Measurements from ENCODE around the gene ARHGEF16. TPM values are rescaled to one million over a fixed set of nuclear protein-coding genes. Genes with fewer than 3 reads are reported as not detected.

The ARHGEF16 gene
- total RNA-seq, 1 donor from 2014 or later: 1.7 TPM

- DNase-seq: no peak
These were observed 20.7 kb upstream of the ARHGEF16 start for GRCh38 chr1:3433596-3434320.

GRCh38 chr1:3434406-3435110 lies 19.9 kb upstream of the ARHGEF16 start:
- DNase-seq: no peak

More at GRCh38 chr1:3433596-3434320, 20.7 kb upstream of the ARHGEF16 start:
- intact Hi-C loops (cut with micrococcal nuclease): no loop called here
- ATAC-seq: no peak

GRCh38 chr1:3435666-3436065 lies 18.8 kb upstream of the ARHGEF16 start:
- no peak for ATAC-seq
- DNase-seq: no peak
- intact Hi-C loops (cut with micrococcal nuclease): no loop called here

More at GRCh38 chr1:3434406-3435110, 19.9 kb upstream of the ARHGEF16 start:
- no peak for ATAC-seq
- intact Hi-C loops (cut with micrococcal nuclease): no loop called here

- intact Hi-C loops (cut with micrococcal nuclease): no loop called here
- DNase-seq (no peak), ATAC-seq (no peak)
These were observed 18.0 kb upstream of the ARHGEF16 start for GRCh38 chr1:3436451-3436850.

- ATAC-seq: no peak
These were observed 17.6 kb upstream of the ARHGEF16 start for GRCh38 chr1:3436901-3437300.

GRCh38 chr1:3438661-3439180 lies 15.7 kb upstream of the ARHGEF16 start:
- intact Hi-C loops (cut with micrococcal nuclease): no loop called here
- no peak for DNase-seq
- no peak for ATAC-seq

More at GRCh38 chr1:3436901-3437300, 17.6 kb upstream of the ARHGEF16 start:
- DNase-seq: no peak
- intact Hi-C loops (cut with micrococcal nuclease): no loop called here

- no peak for ATAC-seq
- intact Hi-C loops (cut with micrococcal nuclease): no loop called here
- no peak for DNase-seq
These were observed 14.8 kb upstream of the ARHGEF16 start for GRCh38 chr1:3439346-3440299.

- intact Hi-C loops (cut with micrococcal nuclease): no loop called here
- DNase-seq (no peak), ATAC-seq (no peak)
These were observed 14.2 kb upstream of the ARHGEF16 start for GRCh38 chr1:3440300-3440681.

- intact Hi-C loops (cut with micrococcal nuclease): no loop called here
- DNase-seq (no peak), ATAC-seq (no peak)
These were observed 13.6 kb upstream of the ARHGEF16 start for GRCh38 chr1:3440711-3441409.

GRCh38 chr1:3441410-3441847 lies 13.0 kb upstream of the ARHGEF16 start:
- DNase-seq (no peak), ATAC-seq (no peak)
- intact Hi-C loops (cut with micrococcal nuclease): no loop called here

- intact Hi-C loops (cut with micrococcal nuclease): no loop called here
- no peak for ATAC-seq
- no peak for DNase-seq
These were observed 12.6 kb upstream of the ARHGEF16 start for GRCh38 chr1:3441880-3442279.

- intact Hi-C loops (cut with micrococcal nuclease): no loop called here
- DNase-seq (no peak), ATAC-seq (no peak)
These were observed 12.1 kb upstream of the ARHGEF16 start for GRCh38 chr1:3442331-3442730.

GRCh38 chr1:3442901-3443300 lies 11.6 kb upstream of the ARHGEF16 start:
- DNase-seq: no peak
- ATAC-seq: no peak
- intact Hi-C loops (cut with micrococcal nuclease): no loop called here

GRCh38 chr1:3443807-3444206 lies 10.7 kb upstream of the ARHGEF16 start:
- DNase-seq (no peak), ATAC-seq (no peak)
- intact Hi-C loops (cut with micrococcal nuclease): no loop called here

- ATAC-seq: no peak
- intact Hi-C loops (cut with micrococcal nuclease): no loop called here
- DNase-seq: no peak
These were observed 10.2 kb upstream of the ARHGEF16 start for GRCh38 chr1:3444298-3444697.

GRCh38 chr1:3444736-3445135 lies 9.7 kb upstream of the ARHGEF16 start:
- intact Hi-C loops (cut with micrococcal nuclease): no loop called here
- DNase-seq (no peak), ATAC-seq (no peak)

GRCh38 chr1:3450202-3450863 lies 4.1 kb upstream of the ARHGEF16 start:
- DNase-seq (no peak), ATAC-seq (no peak)
- intact Hi-C loops (cut with micrococcal nuclease): no loop called here

GRCh38 chr1:3450983-3451382 lies 3.5 kb upstream of the ARHGEF16 start:
- DNase-seq (no peak), ATAC-seq (no peak)
- intact Hi-C loops (cut with micrococcal nuclease): no loop called here
